Heart right ventricle (tissue), 16 donors: ENCODE measurements around the gene MKKS. TPM values are rescaled to one million over a fixed set of nuclear protein-coding genes. Genes with fewer than 3 reads are reported as not detected.

Experiments
- ATAC-seq, 8 donors: fragments of 200-7000 bp; cut with Tn5 transposase; one replicate each; pipeline ENCODE4 v1.9.1; 2020; ENCODE audit warnings: mild to moderate bottlenecking in 8 of 8, moderate library complexity in 8 of 8, moderate number of reproducible peaks in 1 of 8
- DNase-seq, 2 donors: peaks; one replicate each; pipeline ENCODE4 v3.0.0-alpha.2; 2020
- H3K27ac ChIP-seq, 10 donors: fragments of 200-600 bp; sonication (generic) in 2 of 10; one replicate each; pipeline versions ENCODE4 v1.5.0 to v1.8.0; 2020 to 2022; ENCODE audit warnings: mild to moderate bottlenecking in 3 of 10
- H3K27me3 ChIP-seq, 7 donors: fragments of 200-600 bp; one replicate each; pipeline ENCODE4 v1.8.0; 2021 to 2022; ENCODE audit warnings: mild to moderate bottlenecking in 2 of 7
- H3K36me3 ChIP-seq, 9 donors: fragments of 200-600 bp; sonication (generic) in 1 of 9; one replicate each; pipeline versions ENCODE4 v1.5.0 to v1.8.0; 2020 to 2022; ENCODE audit warnings: mild to moderate bottlenecking in 2 of 9
- H3K4me1 ChIP-seq, 9 donors: fragments of 200-600 bp; sonication (generic) in 1 of 9; one replicate each; pipeline versions ENCODE4 v1.5.0 to v1.8.0; 2020 to 2022; ENCODE audit warnings: mild to moderate bottlenecking in 4 of 9
- H3K4me3 ChIP-seq, 10 donors: fragments of 200-600 bp; sonication (generic) in 2 of 10; one replicate each; pipeline versions ENCODE4 v1.5.0 to v1.8.0; 2020 to 2022; ENCODE audit warnings: mild to moderate bottlenecking in 7 of 10, moderate library complexity in 2 of 10
- H3K9me3 ChIP-seq, 11 donors: fragments of 200-600 bp in 10 of 11; sonication (generic) in 2 of 11; one replicate each; pipeline versions ENCODE4 v1.5.0 to v1.8.0; 2013 to 2022; ENCODE audit warnings: mild to moderate bottlenecking in 2 of 11, control low read depth in 1 of 11, moderate library complexity in 1 of 11
- WGBS, 2 donors: extraction: QIAGEN DNeasy Blood & Tissue Kit; methylation state at CpG; one replicate each; pipeline ENCODE4 v1.1.7; 2013; ENCODE audit warnings: inconsistent platforms in 1 of 2; 5-methylcytosine and 5-hydroxymethylcytosine counted together
- intact Hi-C, 10 donors: fragments of 100-400 bp; cut with DNase I; formaldehyde crosslinking; loops; one replicate each; pipeline versions ENCODE4 v1.11.1 to v1.14.2; 2022
- polyA plus RNA-seq, 2 donors: library from polyadenylated mRNA; stranded (reverse); fragments of 200-250 nt; gene quantifications; one replicate each; pipeline ENCODE4 v1.2.3, GENCODE V29; 2013
- total RNA-seq, 10 donors: library from RNA; stranded (reverse); fragmentation: NEBNext Ultra II Directional in 3 of 10; extraction: Animal tissue kit (Norgen Biotek cat#: 25700) in 3 of 10; gene quantifications; one replicate each; pipeline versions ENCODE4 v1.2.1 to v1.2.4, GENCODE V29; 2021 to 2023
- TF ChIP-seq, protein P1 (sequence below), 9 donors: fragments of 200-600 bp; sonication (generic) in 2 of 9; IDR thresholded peaks; one replicate each; pipeline versions ENCODE4 v1.5.0 to v1.8.0; 2021 to 2022; ENCODE audit warnings: antibody characterized with exemption in 9 of 9, mild to moderate bottlenecking in 5 of 9, moderate library complexity in 1 of 9
- donor health status: Arrhythmogenic right ventricular cardiomyopathy.
- donor health status: ischemic (EF 13 %, LVEDD 7.1; RV severe dilation, severe dysfunction).
- donor health status: healthy with polysubstance abuse.
- donor health status: DM: no; HTN: yes; CAD: no.
- donor health status: DM: no; HTN: no; CAD: no.
- donor health status: ischemic (EF 25% LVEDD 6.9; RV normal size, moderate dysfunction).
- donor health status: ischemic (EF 25% LVEDD 5.7; RV mildly dilated, moderate dysfunction).
- donor health status: healthy.
- donor health status: DM: yes; HTN: yes; CAD: no.
- donor health status: Ischemic cardiomyopathy.
- donor health status: ischemic (EF 35%, LVEDD 5.7; RV mildly dilated, moderate dysfunction).
- donor health status: nonischemic (EF 11% LVEDD 7.7; RV severe dilation, severe dysfunction).
- donor health status: DM: yes; HTN: yes; CAD: no.
- donor health status: PGD.
- donor health status: ischemic (EF 29% LVEDD 5.4; RV normal size, mild dysfunction).
- donor health status: nonischemic (EF 23%, LVEDD 6.1; RV moderate dilation, normal function).

MKKS gene
- total and polyA plus RNA-seq, 12 donors = 13.6 to 30.7 (median 19.4) TPM

DNA sequence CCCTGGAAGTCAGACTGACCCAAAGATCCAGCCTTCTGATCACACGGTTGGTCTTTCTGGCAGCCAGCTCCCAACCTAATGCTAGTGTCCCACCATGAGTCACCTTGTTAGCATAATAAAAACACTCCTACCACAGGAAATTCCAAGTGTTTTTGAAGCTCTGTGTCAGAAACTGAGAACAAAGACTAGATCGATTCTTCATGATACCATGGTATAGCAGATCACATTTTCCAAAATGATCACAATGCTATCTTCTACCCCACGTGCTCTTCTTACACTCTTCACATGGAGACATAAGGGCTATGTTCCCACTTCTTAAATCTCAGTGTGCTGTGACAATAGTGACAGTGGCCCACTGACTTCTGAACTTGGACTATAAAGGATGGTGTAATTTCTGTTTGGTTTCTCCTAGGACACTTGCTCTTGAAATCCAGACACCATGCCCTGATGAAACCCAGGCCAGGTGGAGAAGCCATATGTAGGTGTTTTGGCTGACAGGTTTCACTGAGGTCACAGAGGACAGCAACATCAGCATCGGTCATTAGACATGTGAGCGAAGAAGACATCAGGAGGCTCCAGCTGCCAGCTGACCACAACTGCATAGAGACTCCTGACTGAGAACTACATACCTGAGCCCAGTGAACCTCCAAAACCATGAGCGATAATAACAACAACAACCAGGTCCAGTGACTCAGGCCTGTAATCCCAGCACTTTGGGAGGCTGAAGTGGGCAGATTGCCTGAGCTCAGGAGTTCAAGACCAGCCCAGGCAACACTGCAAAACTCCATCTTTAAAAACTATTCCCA is 57.5 kb downstream of the MKKS start:
- 87% methylated on average over 6 of the region's 6 CpGs for WGBS, 2 donors
- Histone ChIP-seq H3K27me3 (peaks cover 0 to 11% (median 0%) of the 10 kb centered on the region in 7 donors), H3K4me3 (no peak overlapping the region), H3K27ac (no peak overlapping the region), H3K4me1 (no peaks in the 10 kb centered on the region), H3K36me3 (no peaks in the 10 kb centered on the region), H3K9me3 (peaks cover 0 to 4% (median 0%) of the 10 kb centered on the region in 11 donors)
- no peak for DNase-seq
- ATAC-seq = no peak
- intact Hi-C loops = no loop called here
- TF ChIP-seq, protein P1, sequence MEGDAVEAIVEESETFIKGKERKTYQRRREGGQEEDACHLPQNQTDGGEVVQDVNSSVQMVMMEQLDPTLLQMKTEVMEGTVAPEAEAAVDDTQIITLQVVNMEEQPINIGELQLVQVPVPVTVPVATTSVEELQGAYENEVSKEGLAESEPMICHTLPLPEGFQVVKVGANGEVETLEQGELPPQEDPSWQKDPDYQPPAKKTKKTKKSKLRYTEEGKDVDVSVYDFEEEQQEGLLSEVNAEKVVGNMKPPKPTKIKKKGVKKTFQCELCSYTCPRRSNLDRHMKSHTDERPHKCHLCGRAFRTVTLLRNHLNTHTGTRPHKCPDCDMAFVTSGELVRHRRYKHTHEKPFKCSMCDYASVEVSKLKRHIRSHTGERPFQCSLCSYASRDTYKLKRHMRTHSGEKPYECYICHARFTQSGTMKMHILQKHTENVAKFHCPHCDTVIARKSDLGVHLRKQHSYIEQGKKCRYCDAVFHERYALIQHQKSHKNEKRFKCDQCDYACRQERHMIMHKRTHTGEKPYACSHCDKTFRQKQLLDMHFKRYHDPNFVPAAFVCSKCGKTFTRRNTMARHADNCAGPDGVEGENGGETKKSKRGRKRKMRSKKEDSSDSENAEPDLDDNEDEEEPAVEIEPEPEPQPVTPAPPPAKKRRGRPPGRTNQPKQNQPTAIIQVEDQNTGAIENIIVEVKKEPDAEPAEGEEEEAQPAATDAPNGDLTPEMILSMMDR (IDR thresholded peaks at IDR 0.05) = no peak

DNA sequence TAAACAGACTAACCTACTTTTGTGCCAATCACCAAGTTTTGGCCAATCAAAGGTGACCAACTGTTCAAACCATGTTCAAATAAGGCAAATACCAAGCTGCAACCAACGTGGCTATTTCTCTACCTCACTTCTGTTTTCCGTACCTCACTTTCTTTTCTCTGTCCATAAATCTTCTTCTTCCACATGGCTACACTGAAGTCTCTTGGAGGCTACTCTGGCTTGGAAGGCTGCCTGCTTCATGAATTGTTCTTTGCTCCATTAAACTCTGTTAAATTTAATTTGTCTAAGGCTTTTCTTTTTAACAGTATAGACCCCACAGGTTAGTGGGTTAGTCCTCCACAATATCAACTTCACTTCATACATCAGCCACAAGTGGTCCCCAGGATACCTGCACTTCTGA is 58.8 kb downstream of the MKKS start:
- DNase-seq (no peak), ATAC-seq (no peak)
- Histone ChIP-seq H3K36me3 (no peaks in the 10 kb centered on the region), H3K4me3 (no peak overlapping the region), H3K9me3 (peaks cover 0 to 4% (median 0%) of the 10 kb centered on the region in 11 donors), H3K27ac (no peak overlapping the region), H3K4me1 (peaks cover 0 to 2% (median 0%) of the 10 kb centered on the region in 9 donors), H3K27me3 (peaks cover 0 to 11% (median 0%) of the 10 kb centered on the region in 7 donors)
- intact Hi-C loops = no loop called here
- TF ChIP-seq, protein P1 (IDR thresholded peaks at IDR 0.05) = no peak
- 79 to 86% methylated on average over 2 of the region's 2 CpGs for WGBS, 2 donors

DNA sequence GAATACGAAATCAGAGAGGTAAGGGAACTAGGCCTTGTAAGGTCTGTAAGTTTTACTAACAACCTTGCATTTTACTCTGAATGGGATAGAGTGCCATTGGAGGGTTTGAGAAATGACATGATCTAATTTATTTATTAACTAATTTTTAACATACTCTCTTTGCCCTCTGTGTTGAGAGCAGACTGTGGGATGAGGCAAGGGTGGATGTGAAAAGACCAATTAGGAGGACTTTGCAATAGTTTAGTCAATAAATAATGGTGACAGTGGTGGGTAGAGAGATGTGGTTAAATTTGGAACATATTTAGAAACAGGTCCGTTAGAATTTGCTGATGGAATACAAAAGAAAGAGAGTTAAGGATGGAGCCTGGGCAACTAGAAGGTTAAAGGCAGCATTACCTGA is 60.0 kb downstream of the MKKS start:
- DNase-seq = no peak
- intact Hi-C loops = no loop called here
- WGBS, 2 donors = 85 to 92% methylated on average over 2 of the region's 2 CpGs

DNA sequence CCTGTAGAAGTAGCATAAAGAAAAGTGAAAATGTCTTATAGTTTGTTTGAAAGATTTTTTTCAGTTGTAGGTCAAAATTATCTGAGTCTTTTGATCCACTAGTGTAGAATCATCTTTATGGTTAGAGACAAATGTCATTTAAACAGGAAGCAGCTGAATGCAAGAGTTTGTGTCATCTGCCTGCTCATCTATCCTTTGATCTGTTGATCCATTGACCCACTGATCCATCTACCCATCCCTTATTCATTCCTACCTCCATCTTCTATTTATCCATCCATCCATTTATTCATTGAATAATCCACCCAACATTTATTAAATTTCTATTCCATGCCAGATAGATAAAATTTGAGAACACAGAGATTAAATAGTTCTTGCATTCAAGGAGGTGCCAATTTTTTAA is 62.6 kb downstream of the MKKS start:
- Histone ChIP-seq H3K4me1 (peaks cover 0 to 6% (median 0%) of the 10 kb centered on the region in 9 donors), H3K9me3 (peaks cover 0 to 4% (median 0%) of the 10 kb centered on the region in 11 donors), H3K36me3 (no peaks in the 10 kb centered on the region), H3K27me3 (peaks cover 0 to 13% (median 0%) of the 10 kb centered on the region in 7 donors), H3K27ac (no peak overlapping the region), H3K4me3 (no peak overlapping the region)
- no peak for ATAC-seq
- DNase-seq = no peak
- TF ChIP-seq, protein P1 (IDR thresholded peaks at IDR 0.05) = no peak
- intact Hi-C loops = no loop called here

More for the DNA sequence above, 60.0 kb downstream of the MKKS start:
- Histone ChIP-seq H3K27ac (no peak overlapping the region), H3K27me3 (peaks cover 0 to 14% (median 0%) of the 10 kb centered on the region in 7 donors), H3K4me3 (no peak overlapping the region), H3K9me3 (peaks cover 0 to 4% (median 0%) of the 10 kb centered on the region in 11 donors), H3K36me3 (no peaks in the 10 kb centered on the region), H3K4me1 (peaks cover 0 to 6% (median 0%) of the 10 kb centered on the region in 9 donors)
- ATAC-seq = no peak
- TF ChIP-seq, protein P1 (IDR thresholded peaks at IDR 0.05) = no peak
